Measurements from ENCODE around the gene SYNGR2. TPM values are rescaled to one million over a fixed set of nuclear protein-coding genes. Genes with fewer than 3 reads are reported as not detected.
A peak's percentile ranks its signal among the peaks of the same experiment; 100 is the strongest.
"Not testable (repeated sequence)": the region's sequence is repeated elsewhere in the genome, so short reads cannot be mapped to it uniquely, and the experiment has no call there.

Gene SYNGR2
- total RNA-seq, 1 experiment from 2014 or later, result 67.0 TPM

- in situ Hi-C loops (cut with HindIII; ENCODE audit: low sequenced_read_pairs), result no loop called here
Observed at GRCh38 chr17:78166416-78166815, 2.0 kb upstream of the SYNGR2 start.

GRCh38 chr17:78168903-78169793 is 767 bp downstream of the SYNGR2 start:
- peak; percentile 66 for DNase-seq (ENCODE audit: low spot score)
- in situ Hi-C loops (cut with HindIII; ENCODE audit: low sequenced_read_pairs), result no loop called here

More at GRCh38 chr17:78166416-78166815, 2.0 kb upstream of the SYNGR2 start:
- no peak for DNase-seq (ENCODE audit: low spot score)

GRCh38 chr17:78170692-78171590 is 2.6 kb downstream of the SYNGR2 start:
- no peak for DNase-seq (ENCODE audit: low spot score)
- in situ Hi-C loops (cut with HindIII; ENCODE audit: low sequenced_read_pairs), result no loop called here

- DNase-seq (ENCODE audit: low spot score); in situ Hi-C loops (cut with HindIII; ENCODE audit: low sequenced_read_pairs): not testable (repeated sequence)
Observed at GRCh38 chr17:78171591-78172248, 3.3 kb downstream of the SYNGR2 start.

GRCh38 chr17:78172249-78173051 is 4.1 kb downstream of the SYNGR2 start:
- DNase-seq (ENCODE audit: low spot score), result no peak
- in situ Hi-C loops (cut with HindIII; ENCODE audit: low sequenced_read_pairs), result no loop called here

- in situ Hi-C loops (cut with HindIII; ENCODE audit: low sequenced_read_pairs), result no loop called here
- DNase-seq (ENCODE audit: low spot score), result no peak
Observed at GRCh38 chr17:78173097-78173715, 4.8 kb downstream of the SYNGR2 start.

GRCh38 chr17:78174346-78174869 is 6.0 kb downstream of the SYNGR2 start:
- peak; percentile 96 for DNase-seq (ENCODE audit: low spot score)
- in situ Hi-C loops (cut with HindIII; ENCODE audit: low sequenced_read_pairs), result no loop called here

- DNase-seq (ENCODE audit: low spot score), result peak; percentile 96
- in situ Hi-C loops (cut with HindIII; ENCODE audit: low sequenced_read_pairs), result no loop called here
Observed at GRCh38 chr17:78174870-78175642, 6.7 kb downstream of the SYNGR2 start.

GRCh38 chr17:78175643-78175981 is 7.2 kb downstream of the SYNGR2 start:
- no peak for DNase-seq (ENCODE audit: low spot score)
- in situ Hi-C loops (cut with HindIII; ENCODE audit: low sequenced_read_pairs), result no loop called here

GRCh38 chr17:78176548-78177025 is 8.2 kb downstream of the SYNGR2 start:
- in situ Hi-C loops (cut with HindIII; ENCODE audit: low sequenced_read_pairs), result no loop called here
- DNase-seq (ENCODE audit: low spot score), result no peak

GRCh38 chr17:78179372-78179771 is 11.0 kb downstream of the SYNGR2 start:
- in situ Hi-C loops (cut with HindIII; ENCODE audit: low sequenced_read_pairs), result no loop called here

GRCh38 chr17:78180083-78180482 is 11.7 kb downstream of the SYNGR2 start:
- in situ Hi-C loops (cut with HindIII; ENCODE audit: low sequenced_read_pairs), result no loop called here

More at GRCh38 chr17:78179372-78179771, 11.0 kb downstream of the SYNGR2 start:
- no peak for DNase-seq (ENCODE audit: low spot score)

GRCh38 chr17:78180508-78180907 is 12.1 kb downstream of the SYNGR2 start:
- in situ Hi-C loops (cut with HindIII; ENCODE audit: low sequenced_read_pairs), result no loop called here
- DNase-seq (ENCODE audit: low spot score), result no peak

More at GRCh38 chr17:78180083-78180482, 11.7 kb downstream of the SYNGR2 start:
- DNase-seq (ENCODE audit: low spot score), result no peak

- in situ Hi-C loops (cut with HindIII; ENCODE audit: low sequenced_read_pairs), result no loop called here
Observed at GRCh38 chr17:78182504-78182903, 14.1 kb downstream of the SYNGR2 start.

GRCh38 chr17:78183916-78184315 is 15.5 kb downstream of the SYNGR2 start:
- DNase-seq (ENCODE audit: low spot score), result no peak
- in situ Hi-C loops (cut with HindIII; ENCODE audit: low sequenced_read_pairs), result no loop called here

More at GRCh38 chr17:78182504-78182903, 14.1 kb downstream of the SYNGR2 start:
- DNase-seq (ENCODE audit: low spot score), result no peak

- DNase-seq (ENCODE audit: low spot score), result no peak
- in situ Hi-C loops (cut with HindIII; ENCODE audit: low sequenced_read_pairs), result no loop called here
Observed at GRCh38 chr17:78184351-78184750, 16.0 kb downstream of the SYNGR2 start.

GRCh38 chr17:78184868-78185267 is 16.5 kb downstream of the SYNGR2 start:
- in situ Hi-C loops (cut with HindIII; ENCODE audit: low sequenced_read_pairs), result no loop called here
- peak; percentile 72 for DNase-seq (ENCODE audit: low spot score)
